VCaP (cell line): ENCODE results near the gene ANO3.

Source experiments
- H3K27ac ChIP-seq: fragments of 450-650 bp; 2 replicates; pipeline ENCODE4 v1.5.1; 2017
- TF ChIP-seq, protein P1 (sequence below): fragments of 450-650 bp; conservative IDR thresholded peaks from 2 replicates; pipeline ENCODE4 v1.5.1; 2017; ENCODE audit warnings: mild to moderate bottlenecking, moderate library complexity

The ANO3 gene

DNA sequence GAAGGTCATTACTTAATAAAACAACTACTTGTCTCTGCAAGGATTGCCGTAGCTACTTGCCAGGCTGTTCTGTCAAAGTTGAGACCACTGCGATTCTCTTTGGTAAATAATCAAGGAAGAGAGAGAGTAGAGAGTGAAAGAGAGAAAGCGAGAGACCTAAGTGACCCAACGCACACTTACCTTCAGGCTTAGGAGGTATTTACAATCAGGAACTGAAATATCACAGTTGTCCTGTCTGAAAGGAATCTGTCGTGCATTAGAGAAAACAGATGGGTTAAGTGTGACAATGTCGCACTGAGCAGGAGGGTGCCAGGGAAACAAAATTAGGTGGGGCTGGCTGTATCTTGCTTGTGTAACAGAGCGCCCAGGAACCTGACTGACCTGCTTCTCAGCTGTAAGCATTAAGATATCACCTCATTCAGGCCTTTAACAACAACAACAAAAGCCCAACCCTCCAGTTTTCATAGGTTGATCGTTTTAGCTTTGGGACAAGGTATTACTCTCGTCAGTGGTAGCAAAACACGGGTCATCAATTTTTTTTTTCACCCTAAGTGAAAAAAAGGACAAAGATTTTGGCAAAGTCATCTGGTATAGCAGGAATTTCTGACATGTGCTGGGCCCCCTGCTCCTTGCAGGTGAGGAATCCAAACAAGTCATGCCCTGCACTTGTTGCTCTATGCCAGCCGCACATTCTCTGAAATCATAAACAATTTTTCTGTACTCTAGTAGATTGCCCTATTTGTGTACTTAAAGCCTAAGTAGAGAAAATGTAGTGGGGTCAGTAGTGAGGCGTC lies 240.1 kb downstream of the ANO3 start, which contains the start of gene MUC15:
Gene MUC15, minus strand, starts transcription at position 403 of the 794 bp plus-strand sequence. CDS start 5,169 bp downstream, outside the sequence.
- TF ChIP-seq, protein P1, sequence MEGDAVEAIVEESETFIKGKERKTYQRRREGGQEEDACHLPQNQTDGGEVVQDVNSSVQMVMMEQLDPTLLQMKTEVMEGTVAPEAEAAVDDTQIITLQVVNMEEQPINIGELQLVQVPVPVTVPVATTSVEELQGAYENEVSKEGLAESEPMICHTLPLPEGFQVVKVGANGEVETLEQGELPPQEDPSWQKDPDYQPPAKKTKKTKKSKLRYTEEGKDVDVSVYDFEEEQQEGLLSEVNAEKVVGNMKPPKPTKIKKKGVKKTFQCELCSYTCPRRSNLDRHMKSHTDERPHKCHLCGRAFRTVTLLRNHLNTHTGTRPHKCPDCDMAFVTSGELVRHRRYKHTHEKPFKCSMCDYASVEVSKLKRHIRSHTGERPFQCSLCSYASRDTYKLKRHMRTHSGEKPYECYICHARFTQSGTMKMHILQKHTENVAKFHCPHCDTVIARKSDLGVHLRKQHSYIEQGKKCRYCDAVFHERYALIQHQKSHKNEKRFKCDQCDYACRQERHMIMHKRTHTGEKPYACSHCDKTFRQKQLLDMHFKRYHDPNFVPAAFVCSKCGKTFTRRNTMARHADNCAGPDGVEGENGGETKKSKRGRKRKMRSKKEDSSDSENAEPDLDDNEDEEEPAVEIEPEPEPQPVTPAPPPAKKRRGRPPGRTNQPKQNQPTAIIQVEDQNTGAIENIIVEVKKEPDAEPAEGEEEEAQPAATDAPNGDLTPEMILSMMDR: no peak
- H3K27ac ChIP-seq: 0 out of 2 replicates have a peak within 1 kb of the TSS, but pooled peaks have one; percentile 7

DNA sequence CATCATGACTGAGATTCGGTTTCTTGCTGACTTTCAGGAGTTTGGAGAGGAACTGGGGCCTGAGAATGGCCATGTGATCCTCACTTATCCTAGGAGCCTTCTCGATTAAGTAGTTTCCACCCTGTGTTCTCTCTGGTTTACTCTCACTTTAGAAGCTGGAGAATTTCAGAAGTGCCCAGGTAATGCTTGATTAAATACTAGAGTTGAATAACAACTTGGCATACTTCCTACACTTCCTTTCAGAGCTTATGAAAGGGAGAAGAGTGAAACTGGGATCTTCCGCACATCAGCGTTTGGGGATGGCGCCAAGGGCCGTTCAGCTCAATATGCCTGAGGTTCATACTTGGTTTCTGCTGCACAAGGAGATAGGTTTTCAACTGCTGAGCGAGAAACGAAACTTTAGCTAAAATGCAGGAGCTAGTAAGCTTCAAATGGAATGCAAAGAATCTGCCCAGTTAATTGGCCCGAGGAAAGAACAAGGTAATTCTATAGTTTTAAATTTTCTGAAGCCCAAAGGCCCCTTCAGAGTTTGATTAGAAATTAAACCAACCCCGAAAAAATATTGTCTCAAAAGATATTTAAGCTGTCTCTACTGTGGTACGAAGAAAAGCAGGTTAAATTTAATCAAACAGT lies 241.0 kb downstream of the ANO3 start:
- H3K27ac ChIP-seq: 0 out of 2 replicates have a peak overlapping the region, but pooled peaks have one; percentile 7
- TF ChIP-seq, protein P1: no peak

DNA sequence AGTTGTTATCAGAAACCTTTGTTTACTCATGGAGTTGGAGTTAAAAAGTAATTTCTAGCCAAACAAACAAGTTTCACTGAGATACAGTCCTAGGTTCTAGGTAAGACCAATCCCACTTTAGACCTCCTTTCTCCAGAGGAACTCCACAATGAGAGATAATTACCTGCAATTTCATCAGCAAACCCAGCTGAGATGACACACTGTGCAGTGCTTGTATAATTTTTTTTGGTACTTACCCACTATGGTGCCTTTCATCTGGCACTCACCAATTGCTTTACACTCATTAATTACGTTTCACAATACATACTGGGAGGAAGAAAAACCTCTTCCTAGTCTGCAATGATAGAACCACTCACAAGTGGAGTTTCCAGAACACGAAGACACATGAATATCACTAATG lies 242.0 kb downstream of the ANO3 start:
- H3K27ac ChIP-seq: no peak overlapping the region
- TF ChIP-seq, protein P1: no peak

DNA sequence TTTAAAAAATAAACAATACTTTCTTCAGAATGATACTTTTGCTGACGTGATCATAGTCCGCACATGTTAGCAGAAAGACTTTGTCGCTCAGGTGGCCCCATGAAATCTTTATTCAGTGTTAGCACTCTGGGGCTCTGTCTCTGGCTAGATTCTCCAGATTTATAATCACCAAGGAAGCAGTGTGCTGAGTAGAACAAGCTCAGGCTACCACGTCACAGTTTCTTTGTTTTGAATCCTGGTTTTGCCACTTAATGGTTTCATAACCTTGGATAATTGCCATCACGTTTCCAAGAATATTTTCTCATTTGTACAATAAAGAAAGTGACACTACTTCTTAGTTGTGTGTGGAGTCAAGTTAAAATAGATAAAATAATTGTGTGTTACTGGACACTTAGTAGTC lies 244.0 kb downstream of the ANO3 start:
- H3K27ac ChIP-seq: no peak overlapping the region
- TF ChIP-seq, protein P1: no peak

DNA sequence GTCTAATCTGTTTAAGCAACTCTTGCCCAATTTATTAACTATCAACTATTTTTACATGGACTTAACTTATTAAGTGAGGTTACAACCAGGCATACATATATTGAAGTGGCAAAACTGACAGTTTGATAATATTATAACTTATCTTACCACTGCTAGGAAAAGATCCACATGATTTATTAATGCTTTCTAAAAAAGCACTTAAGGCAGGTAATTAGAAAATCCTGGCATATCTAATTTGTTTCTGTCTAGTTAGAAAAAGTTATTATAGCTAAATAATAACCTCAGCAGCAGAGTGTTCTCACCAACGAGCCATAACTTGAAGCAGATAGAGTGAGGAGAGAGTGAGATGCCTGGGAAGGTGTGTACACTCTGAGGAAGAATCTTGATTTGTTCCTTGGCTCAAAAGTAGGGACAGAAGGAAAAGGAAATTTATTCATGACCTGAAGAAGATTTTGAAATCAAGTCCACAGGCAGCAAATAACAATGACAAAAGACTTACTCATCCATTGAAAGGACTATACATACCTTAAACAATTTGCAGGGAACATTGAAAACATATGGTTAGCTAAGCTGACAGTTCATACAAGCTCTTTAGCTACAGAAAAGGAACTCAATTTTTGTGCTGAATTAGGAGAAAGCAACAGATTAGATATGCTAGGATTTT lies 247.2 kb downstream of the ANO3 start:
- no peak overlapping the region for H3K27ac ChIP-seq
- TF ChIP-seq, protein P1: no peak

DNA sequence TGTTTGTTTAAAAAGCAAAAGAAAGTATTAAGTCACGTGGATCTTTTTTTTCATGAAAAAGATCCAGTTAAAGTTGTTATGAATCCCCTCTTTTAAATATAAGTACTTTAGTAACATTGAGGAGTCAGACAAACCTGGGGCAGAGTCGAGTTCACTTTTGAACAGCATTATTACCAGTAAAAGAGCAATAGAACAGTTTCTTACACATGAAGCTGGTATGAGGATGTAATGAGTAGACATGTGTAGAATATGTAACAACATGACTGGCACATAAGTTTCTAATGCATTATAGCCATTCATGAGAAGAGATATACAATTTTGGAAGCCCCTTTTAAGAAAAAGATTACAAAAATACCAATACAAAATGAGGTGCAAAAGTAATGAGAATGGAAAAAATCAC lies 247.8 kb downstream of the ANO3 start:
- TF ChIP-seq, protein P1: no peak
- no peak overlapping the region for H3K27ac ChIP-seq

DNA sequence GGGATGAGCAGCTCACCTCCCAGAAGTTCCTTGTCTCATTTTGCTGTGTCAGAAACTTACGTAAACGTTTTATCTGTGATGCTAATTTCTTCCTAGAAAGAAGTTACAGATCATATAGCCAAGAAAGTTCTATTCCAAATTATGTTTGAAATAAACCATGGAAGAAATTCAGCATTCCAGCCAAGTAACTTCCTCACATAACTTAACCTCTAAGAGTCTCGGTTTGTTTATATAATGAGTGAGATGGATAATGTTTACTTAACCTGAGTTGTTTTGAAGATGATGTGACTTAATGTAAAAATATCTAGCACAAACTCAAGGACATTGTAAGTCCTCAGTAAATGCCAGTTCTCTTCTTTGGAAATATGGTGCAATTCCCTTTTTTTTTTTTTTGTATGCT lies 249.0 kb downstream of the ANO3 start:
- TF ChIP-seq, protein P1: no peak
- no peak overlapping the region for H3K27ac ChIP-seq
